Caki2 (cell line): Measurements from ENCODE around the gene SZT2. TPM values are rescaled to one million over a fixed set of nuclear protein-coding genes. Genes with fewer than 3 reads are reported as not detected.
"Not testable (repeated sequence)": the region's sequence is repeated elsewhere in the genome, so short reads cannot be mapped to it uniquely, and the experiment has no call there.

ENCODE experiments used
- DNase-seq: peaks from one replicate; pipeline ENCODE4 v3.0.0-alpha.2; 2015; ENCODE audit warnings: low read depth
- in situ Hi-C: cut with HindIII; loops from 2 replicates; pipeline ENCODE4 v1.10.0; 2016; ENCODE audit warnings: low sequenced_read_pairs, low pct_unique_long_range_greater_than_20kb, mixed read lengths
- total RNA-seq: library from RNA; depleted of rRNA; stranded (reverse); fragments of >200 nt; shearing (Covaris generic); gene quantifications from 2 replicates; pipeline ENCODE4 v1.2.3, GENCODE V29; 2014; ENCODE audit warnings: low replicate concordance; rRNA removed

The SZT2 gene
- total RNA-seq, 1 experiment from 2014 or later, result 13.3 TPM

- DNase-seq, result no peak
- in situ Hi-C loops, result no loop called here
Measured at GRCh38 chr1:43492826-43493225, 103.1 kb downstream of the SZT2 start.

GRCh38 chr1:43493661-43494450 lies 104.2 kb downstream of the SZT2 start:
- in situ Hi-C loops, result no loop called here
- no peak for DNase-seq

GRCh38 chr1:43495204-43495603 lies 105.5 kb downstream of the SZT2 start:
- in situ Hi-C loops, result no loop called here
- no peak for DNase-seq

GRCh38 chr1:43499898-43500297 lies 110.2 kb downstream of the SZT2 start:
- in situ Hi-C loops, result no loop called here
- no peak for DNase-seq

GRCh38 chr1:43501806-43502205 lies 112.1 kb downstream of the SZT2 start:
- in situ Hi-C loops, DNase-seq: not testable (repeated sequence)

GRCh38 chr1:43503534-43503933 lies 113.8 kb downstream of the SZT2 start:
- in situ Hi-C loops, result no loop called here
- DNase-seq, result no peak

Other genes with a start within 250 kb of the SZT2 start
- gene EBNA1BP2, start 217.6 kb upstream of the SZT2 start, total RNA-seq, result 135 and 181 TPM in 2 replicates
- 0.06 and 2.1 TPM in 2 replicates for gene CFAP57, start 217.6 kb upstream of the SZT2 start, total RNA-seq
- not detected in 2 replicates for gene TMEM125, start 119.9 kb upstream of the SZT2 start, total RNA-seq
- not detected in 2 replicates for gene C1orf210, start 104.3 kb upstream of the SZT2 start, total RNA-seq
- gene TIE1, start 88.9 kb upstream of the SZT2 start, total RNA-seq, result not detected in 2 replicates
- not detected in 2 replicates for gene MPL, start 52.1 kb upstream of the SZT2 start, total RNA-seq
- 166 and 220 TPM in 2 replicates for gene CDC20, start 30.9 kb upstream of the SZT2 start, total RNA-seq
- 92.7 and 104 TPM in 2 replicates for gene ELOVL1, start 21.9 kb upstream of the SZT2 start, total RNA-seq
- 43.0 and 59.0 TPM in 2 replicates for gene MED8, start 99 bp upstream of the SZT2 start, total RNA-seq
- gene HYI, start 64.0 kb downstream of the SZT2 start, total RNA-seq, result 40.6 and 79.4 TPM in 2 replicates
- 74.1 and 105 TPM in 2 replicates for gene PTPRF, start 141.0 kb downstream of the SZT2 start, total RNA-seq